NCI-H1105 (cell line): ENCODE data around the gene TSHZ3.

Source experiments
- DNase-seq: peaks from one replicate; lab custom pipeline; 2025; lab: John Stamatoyannopoulos, UW

Gene TSHZ3

GRCh38 chr19:31354799-31355664 is 5.8 kb upstream of the TSHZ3 start:
- no peak for DNase-seq

- no peak for DNase-seq
Observed at GRCh38 chr19:31354316-31354715, 5.1 kb upstream of the TSHZ3 start.

GRCh38 chr19:31353833-31354232 is 4.6 kb upstream of the TSHZ3 start:
- DNase-seq = no peak

GRCh38 chr19:31352782-31353651 is 3.8 kb upstream of the TSHZ3 start:
- DNase-seq = no peak

- DNase-seq = no peak
Observed at GRCh38 chr19:31352296-31352781, 3.1 kb upstream of the TSHZ3 start.

- DNase-seq = no peak
Observed at GRCh38 chr19:31351855-31352195, 2.6 kb upstream of the TSHZ3 start.

GRCh38 chr19:31351056-31351854 is 2.0 kb upstream of the TSHZ3 start:
- DNase-seq = no peak

GRCh38 chr19:31350693-31351055 is 1.4 kb upstream of the TSHZ3 start:
- peak; percentile 53 for DNase-seq

- no peak for DNase-seq
Observed at GRCh38 chr19:31350033-31350692, 927 bp upstream of the TSHZ3 start.

- peak; percentile 20 for DNase-seq
Observed at GRCh38 chr19:31348481-31349159, 616 bp downstream of the TSHZ3 start.

GRCh38 chr19:31347828-31348392 is 1.3 kb downstream of the TSHZ3 start:
- DNase-seq = no peak

- no peak for DNase-seq
Observed at GRCh38 chr19:31347354-31347753, 1.9 kb downstream of the TSHZ3 start.

GRCh38 chr19:31346184-31347059 is 2.8 kb downstream of the TSHZ3 start:
- DNase-seq = no peak

GRCh38 chr19:31344403-31344802 is 4.8 kb downstream of the TSHZ3 start:
- DNase-seq = no peak

- DNase-seq = no peak
Observed at GRCh38 chr19:31342926-31343325, 6.3 kb downstream of the TSHZ3 start.

GRCh38 chr19:31340042-31341025 is 8.9 kb downstream of the TSHZ3 start:
- peak; percentile 80 for DNase-seq

GRCh38 chr19:31339411-31339810 is 9.8 kb downstream of the TSHZ3 start:
- peak; percentile 35 for DNase-seq

GRCh38 chr19:31338069-31338776 is 11.0 kb downstream of the TSHZ3 start:
- DNase-seq = no peak
